HG03521 (cell line): ENCODE data around the gene SMIM29.

Source experiments
- ATAC-seq: cut with Tn5 transposase; IDR thresholded peaks from one replicate; pipeline ENCODE4 v1.9.1; 2021; ENCODE audit warnings: mild to moderate bottlenecking, moderate library complexity; ENCODE audit not compliant: unreplicated experiment

SMIM29 gene

GRCh38 chr6:34241351-34242215 is 7.2 kb downstream of the SMIM29 start:
- ATAC-seq = no peak

DNA sequence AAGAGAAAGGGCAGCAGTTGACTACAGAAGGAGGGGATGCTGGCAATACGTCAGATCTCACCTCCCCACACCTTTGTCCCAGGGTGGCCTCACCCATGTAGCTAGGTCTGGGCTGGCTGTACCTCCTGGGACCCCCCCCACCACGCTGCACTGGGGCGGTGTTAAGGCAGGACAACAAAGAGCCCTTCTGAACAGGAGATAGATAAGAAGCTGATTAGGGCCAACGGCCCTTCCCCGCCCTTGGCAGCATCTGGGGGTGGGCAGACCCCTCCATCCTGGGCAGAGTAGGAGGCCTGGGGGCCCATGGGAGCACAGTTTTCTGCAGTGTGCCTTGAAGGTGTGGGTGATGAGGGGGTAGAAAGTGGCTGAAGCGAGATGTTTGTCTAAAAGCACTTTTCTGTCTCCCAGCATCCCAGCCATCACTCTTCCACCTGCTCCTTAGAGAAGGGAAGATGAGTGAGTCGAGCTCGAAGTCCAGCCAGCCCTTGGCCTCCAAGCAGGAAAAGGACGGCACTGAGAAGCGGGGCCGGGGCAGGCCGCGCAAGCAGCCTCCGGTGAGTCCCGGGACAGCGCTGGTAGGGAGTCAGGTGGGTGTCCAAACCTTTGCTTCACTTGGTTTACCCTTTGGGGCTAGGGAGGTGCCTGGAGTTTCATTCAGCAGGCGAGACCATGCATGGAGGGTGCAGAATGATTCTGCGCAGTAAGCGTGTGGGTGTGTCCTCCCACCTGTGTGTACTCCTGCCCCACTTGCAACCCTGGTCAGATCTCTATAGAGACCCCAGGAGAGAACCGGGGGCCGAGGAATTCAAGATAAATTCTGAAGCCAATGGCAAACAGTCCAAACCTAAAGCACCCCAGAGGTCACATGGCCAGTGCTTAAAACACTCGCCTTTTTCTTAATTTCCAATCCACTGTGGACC is 8.2 kb downstream of the SMIM29 start:
- ATAC-seq = no peak

DNA sequence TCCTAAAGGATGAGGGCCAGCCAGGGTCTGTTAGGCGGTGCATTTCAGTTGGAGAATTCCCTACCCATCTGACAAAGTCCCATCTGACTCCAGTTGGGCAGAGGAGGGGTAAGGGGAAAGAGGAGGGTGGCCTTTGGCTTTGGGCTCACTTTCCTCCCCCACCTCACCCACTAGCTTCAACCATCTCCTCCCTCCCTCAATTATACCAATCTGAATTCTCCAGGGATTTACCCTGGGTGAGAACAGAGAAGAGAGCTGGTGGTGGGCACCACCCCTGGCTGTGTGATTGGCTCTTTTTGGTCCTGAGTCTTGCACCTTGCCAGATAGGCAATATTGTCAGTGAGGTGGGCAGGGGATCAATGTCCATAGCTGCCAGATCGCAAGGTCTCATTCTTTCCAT is 8.9 kb downstream of the SMIM29 start:
- no peak for ATAC-seq

DNA sequence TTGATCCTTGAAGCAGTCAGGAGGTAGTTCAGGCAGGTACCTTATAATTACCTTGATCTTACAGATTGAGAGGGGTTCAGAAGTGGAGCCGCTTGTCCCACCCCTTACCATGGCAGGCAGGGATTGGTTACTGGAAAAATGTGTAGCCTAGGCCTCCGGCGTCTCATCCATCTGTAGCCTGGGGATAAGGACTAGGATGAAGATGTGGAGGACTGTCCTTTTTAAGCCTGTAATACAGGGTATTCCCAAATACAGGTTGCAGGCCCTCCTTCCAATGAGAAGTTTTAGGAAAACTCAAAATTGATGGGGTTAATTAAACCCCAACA is 9.3 kb downstream of the SMIM29 start:
- ATAC-seq = no peak

GRCh38 chr6:34238585-34239499 is 10.0 kb downstream of the SMIM29 start:
- no peak for ATAC-seq

DNA sequence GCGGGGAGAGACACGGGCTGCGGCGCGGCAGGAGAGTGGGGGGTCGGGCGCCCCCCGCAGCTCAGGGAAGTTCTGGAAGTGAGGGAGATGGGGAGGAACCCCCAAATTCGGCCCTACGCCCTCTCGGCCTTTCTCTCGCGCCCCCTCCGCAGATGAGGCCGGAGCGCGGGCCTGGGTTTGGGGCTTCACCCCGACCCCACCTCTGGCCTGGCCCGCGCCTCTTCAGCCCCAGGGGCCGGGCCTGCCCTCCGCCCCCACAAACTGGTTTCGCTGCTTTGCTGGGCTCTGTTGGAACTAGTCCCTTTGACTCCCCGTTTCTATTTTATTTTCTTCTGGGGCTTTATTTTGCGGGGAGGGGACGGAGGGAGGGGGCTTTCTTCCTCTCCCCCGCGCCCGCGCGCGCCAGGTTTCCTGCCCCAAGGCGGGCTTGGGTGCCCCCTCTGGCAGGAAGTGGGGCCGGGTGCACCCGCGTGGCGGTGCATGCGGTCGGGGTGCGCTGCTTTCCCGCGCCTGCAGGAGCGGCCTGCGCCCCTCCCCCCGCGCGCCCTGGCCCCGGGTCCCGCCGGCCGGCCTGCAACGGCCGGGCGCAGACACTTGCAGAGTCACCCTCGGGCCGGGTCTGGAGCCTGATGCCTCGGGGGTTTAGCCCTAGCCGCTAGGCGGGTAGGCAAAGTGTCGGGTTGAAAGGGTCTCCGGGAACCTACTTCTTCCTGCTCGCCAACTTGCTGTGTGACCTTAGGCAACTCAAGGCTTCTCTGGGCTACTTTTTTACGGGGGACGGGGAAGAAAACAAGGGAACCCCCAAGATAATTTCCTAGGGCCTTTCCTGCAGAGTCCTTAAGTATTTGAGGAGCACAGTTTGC is 10.9 kb downstream of the SMIM29 start:
- ATAC-seq = no peak

DNA sequence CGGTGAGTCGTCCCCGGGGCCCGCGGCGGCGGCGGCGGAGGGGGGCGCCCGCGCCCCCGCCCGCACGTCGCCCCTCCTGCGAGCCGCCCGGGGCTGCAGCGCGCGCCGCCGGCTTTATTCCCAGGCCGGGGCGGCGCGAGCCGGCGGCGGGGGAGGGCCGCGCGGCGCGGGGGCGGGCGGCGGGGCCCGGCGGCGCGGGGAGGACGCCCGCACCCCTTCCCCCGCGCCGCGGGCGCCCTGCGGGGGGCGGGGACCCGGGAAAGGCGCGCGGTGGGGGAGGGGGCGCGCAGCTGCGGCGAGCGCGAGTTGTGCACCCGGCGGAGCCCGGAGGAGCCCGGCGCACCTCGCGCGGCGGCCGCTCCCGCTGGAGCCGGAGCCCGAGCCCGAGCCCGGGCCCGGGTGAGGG is 11.5 kb downstream of the SMIM29 start:
- peak; percentile 7 for ATAC-seq

GRCh38 chr6:34236443-34237315 is 12.1 kb downstream of the SMIM29 start, which contains the start of gene HMGA1:
HMGA1 (plus strand) TSS chr6:34236873; CDS start chr6:34240781, 3,908 bp downstream.
- peak; percentile 62 for ATAC-seq

GRCh38 chr6:34236131-34236442 is 12.7 kb downstream of the SMIM29 start:
- no peak for ATAC-seq

DNA sequence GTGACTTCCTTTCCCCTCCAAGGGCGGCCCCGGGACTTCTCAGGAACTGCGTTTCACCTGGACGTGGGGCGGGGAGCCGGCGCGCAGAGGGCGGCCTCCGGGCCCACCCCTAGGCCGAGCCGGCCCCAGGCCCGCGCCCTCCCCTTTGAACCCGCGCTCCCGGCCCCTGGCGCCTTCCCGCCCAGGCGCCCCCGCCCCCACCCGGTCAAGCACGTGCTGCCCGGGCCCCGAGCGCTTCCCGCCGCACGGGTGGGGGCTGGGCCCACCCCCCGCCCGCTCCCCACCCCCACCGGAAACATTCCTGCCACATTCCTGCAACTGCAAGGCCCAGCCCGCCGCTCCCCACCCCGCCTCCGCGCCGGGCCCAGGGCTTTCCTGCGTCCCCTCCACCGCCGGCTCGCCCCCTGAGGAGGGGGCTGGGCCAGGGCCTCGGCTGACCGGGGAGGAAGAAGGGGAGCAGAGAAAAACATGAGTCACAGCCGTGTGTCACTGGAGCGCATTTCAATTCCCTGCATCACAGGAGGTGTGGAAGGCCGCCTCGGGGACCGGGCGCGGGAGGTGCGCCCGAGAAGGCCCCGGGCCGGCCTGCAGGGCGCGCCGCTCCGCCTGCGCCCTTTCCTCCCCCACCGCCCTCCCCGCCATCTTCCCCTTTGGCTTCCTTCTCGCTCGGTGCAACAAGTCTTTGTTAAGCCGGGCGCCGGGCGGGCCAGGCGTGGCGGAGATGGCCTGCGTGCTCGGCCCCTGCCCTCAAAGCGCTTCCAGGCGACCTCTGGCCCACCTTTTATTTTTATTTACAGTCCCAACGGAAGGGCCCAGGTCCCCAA is 13.3 kb downstream of the SMIM29 start:
- no peak for ATAC-seq

DNA sequence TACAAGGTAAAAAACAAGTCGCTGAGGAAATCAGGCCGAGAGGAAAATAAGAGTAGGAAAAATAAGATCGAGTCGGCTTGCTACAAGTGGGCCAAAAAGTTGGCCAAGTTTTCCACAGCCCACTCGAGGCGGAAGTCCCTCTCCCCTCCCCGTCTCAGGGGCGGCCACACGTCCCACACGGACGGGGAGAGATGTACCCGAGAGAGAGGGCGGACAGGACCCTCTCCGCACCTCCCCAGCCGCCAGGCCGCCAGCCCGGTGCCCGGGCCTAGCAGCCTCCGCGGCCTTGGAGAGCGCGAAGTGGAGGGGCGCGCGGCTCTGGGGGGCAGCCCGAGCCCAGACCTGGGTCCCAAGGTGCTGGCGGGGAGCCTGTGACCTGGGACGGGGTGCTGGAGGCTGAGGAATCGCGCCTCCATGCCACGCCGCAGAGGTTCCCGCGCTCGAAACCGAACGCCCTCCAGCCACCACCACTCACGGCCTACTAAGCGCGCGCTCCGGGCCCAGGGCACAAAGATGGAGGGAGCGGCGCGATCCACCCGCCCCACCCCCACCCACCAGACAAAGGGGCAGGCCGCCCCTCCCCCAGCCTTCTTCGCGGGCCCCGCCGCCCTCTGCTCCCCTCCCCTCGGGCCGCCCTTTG is 14.0 kb downstream of the SMIM29 start:
- no peak for ATAC-seq

- no peak for ATAC-seq
These were observed 14.9 kb downstream of the SMIM29 start for GRCh38 chr6:34233867-34234266.

GRCh38 chr6:34232901-34233300 is 15.9 kb downstream of the SMIM29 start:
- ATAC-seq = no peak

DNA sequence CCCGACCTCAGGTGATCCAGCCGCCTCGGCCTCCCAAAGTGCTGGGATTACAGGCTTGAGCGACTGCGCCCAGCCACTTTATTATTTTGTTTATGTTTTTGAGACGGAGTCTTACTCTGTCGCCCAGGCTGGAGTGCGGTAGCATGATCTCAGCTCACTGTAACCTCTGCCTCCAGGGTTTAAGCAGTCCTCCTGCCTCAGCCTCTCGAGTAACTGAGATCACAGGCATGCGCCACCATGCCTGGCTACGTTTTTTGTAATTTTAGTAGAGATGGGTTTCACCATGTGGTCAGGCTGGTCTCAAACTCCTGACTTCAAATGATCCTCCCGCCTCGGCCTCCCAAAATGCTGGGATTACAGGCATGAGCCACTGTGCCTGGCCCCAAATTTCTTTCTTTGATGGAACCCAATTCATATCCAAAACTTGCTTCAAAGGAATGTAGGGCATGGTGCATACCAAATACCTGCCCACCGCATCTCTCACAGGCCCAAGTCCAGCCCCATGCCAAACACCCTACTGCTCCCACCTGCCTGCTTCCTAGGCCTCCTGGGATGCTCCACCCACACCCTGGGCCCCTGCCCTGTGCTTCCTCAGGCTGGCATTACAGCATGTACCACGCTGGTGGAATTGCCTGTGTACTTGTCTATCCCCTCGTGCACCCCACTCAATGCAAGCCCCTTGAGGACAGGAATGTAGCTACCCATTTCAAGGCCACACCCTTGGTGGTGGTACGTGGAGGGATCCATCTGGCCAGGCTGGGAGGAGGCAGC is 17.1 kb downstream of the SMIM29 start:
- no peak for ATAC-seq

DNA sequence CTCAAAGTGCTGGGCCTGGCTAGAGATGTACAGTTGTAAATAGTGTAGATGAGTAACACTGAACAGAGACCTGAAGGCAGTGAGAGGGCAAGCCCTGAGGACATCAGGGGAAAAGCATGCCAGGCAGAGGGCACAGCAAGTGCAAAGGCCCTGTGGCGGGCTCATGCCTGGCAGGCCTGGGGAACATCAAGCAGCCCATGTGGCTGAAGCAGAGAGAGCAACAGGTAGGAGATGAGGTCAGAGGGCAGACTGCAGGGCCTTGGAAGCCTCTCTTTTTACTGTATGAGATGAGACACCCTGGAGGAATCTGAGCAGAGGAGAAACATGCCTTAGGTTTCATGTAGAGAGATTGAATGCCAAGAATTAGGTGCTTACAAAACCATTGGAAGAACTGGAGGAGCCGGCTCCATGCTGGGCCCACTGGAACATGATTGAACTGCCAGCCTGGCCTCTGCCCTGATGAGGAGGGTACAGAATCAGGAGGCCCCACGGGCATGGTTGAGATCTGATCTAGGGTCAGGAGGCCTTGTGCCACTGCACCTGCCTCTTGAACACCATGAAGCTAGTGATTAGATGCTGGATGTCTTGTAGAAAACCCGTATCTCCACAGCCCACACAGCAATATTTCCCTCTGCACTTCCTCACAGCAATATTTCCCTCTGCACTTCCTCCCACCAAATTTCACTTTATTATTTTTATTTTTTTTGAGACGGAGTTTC is 18.0 kb downstream of the SMIM29 start:
- no peak for ATAC-seq

GRCh38 chr6:34229877-34230276 is 18.9 kb downstream of the SMIM29 start:
- ATAC-seq = no peak
